Activated CD8-positive, alpha-beta memory T cell treated with anti-CD3 and anti-CD28 coated beads, Interleukin-2, amount 50 U/mL, for 1 hour (primary cell): ENCODE results near the gene OR51A7.
"Not testable (repeated sequence)": the region's sequence is repeated elsewhere in the genome, so short reads cannot be mapped to it uniquely, and the experiment has no call there.

ENCODE experiments used
- DNase-seq: peaks from one replicate; pipeline ENCODE4 v3.0.0-alpha.2; 2020; ENCODE audit errors: extremely low read depth

Gene OR51A7

DNA sequence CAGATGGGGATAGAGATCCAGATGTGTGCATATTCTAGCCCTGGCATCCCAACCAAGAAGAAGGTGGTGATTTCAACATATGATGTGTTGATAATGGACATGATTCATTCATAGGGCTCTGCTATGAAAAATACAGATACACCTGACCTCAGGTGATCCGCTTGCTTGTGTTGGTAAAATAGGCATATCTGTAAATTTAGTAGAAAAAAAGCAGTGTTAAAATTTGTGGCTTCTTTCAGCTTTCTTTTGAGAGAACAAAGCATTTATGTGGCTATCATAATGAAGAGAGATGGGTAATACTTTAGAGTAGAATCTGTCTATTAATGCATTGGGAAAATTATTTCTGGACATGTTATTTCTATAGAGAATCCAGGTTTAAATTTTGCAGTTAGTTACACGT, 52.0 kb downstream of the OR51A7 start, which contains the start of gene OR51A2:
OR51A2 (minus strand) TSS at position 101 of the 400 bp plus-strand sequence; CDS start at position 101, 0 bp downstream.
- not testable (repeated sequence) for DNase-seq

DNA sequence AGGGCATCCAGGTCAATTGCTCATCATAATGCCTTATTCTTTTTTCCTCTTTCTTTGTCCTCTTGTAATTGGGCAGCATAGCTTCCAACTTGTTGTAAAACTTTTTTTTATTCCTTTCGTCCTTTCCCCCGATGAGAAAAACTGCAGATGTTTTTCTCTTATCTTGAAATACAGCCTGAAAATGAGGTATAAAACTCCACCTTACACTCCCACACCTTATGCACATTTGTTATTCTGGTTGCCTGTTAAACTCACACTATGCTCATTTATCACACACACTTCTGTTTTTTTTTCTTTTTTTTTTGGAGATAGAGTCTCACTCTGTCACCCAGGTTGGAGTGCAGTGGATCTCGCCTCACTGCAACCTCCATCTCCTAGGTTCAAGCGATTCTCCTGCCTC, 53.8 kb downstream of the OR51A7 start:
- no peak for DNase-seq
